Measurements from ENCODE around the gene FKRP. TPM values are rescaled to one million over a fixed set of nuclear protein-coding genes. Genes with fewer than 3 reads are reported as not detected.

FKRP gene
- total and polyA plus RNA-seq, 12 donors: 13.0 to 22.8 (median 19.7) TPM

- 28 to 30% methylated on average over 8 of the region's 8 CpGs for WGBS, 2 donors
- Histone ChIP-seq H3K27ac (peak overlapping the region in 5 of 10 donors; percentile 91 to 98 (median 95)), H3K4me3 (peak overlapping the region; percentile 79 to 99 (median 96)), H3K9me3 (no peaks in the 10 kb centered on the region), H3K27me3 (no peaks in the 10 kb centered on the region), H3K36me3 (peaks cover 0 to 33% (median 0%) of the 10 kb centered on the region in 9 donors), H3K4me1 (peaks cover 7 to 66% (median 55%) of the 10 kb centered on the region in 9 donors)
- intact Hi-C loops (cut with DNase I): loop anchor here in 3 of 10 donors (5.0 to 10.0 kb wide), 3 partner anchors 43 to 250 kb away; partner anchors contain the start of gene CALM3 (in 1 of the 3)
- no peak for TF ChIP-seq CTCF (IDR thresholded peaks at IDR 0.05)
- ATAC-seq (peak in 6 of 8 donors; percentile 2 to 40 (median 22)), DNase-seq (no peak)
These were observed 827 bp upstream of the FKRP start for GRCh38 chr19:46745030-46745429.

- DNase-seq: peak in 1 of 2 donors; percentile 63
- peak; percentile 34 to 85 (median 59) for ATAC-seq
- whole genome bisulfite sequencing, 2 donors: 1 to 2% methylated on average over 39 to 64 of the region's 74 CpGs
- Histone ChIP-seq H3K27me3 (no peaks in the 10 kb centered on the region), H3K36me3 (peaks cover 0 to 39% (median 7%) of the 10 kb centered on the region in 9 donors), H3K4me1 (peaks cover under 1 to 53% (median 44%) of the 10 kb centered on the region in 9 donors), H3K27ac (peak within 1 kb of the TSS; percentile 83 to 98 (median 94)), H3K9me3 (no peaks in the 10 kb centered on the region), H3K4me3 (peak within 1 kb of the TSS; percentile 79 to 99 (median 96))
- intact Hi-C loops (cut with DNase I): loop anchor here in 3 of 10 donors (5.0 to 10.0 kb wide), 3 partner anchors 44 to 248 kb away; partner anchors contain the start of gene CALM3 (in 1 of the 3)
- no peak for TF ChIP-seq CTCF (IDR thresholded peaks at IDR 0.05)
These were observed 612 bp downstream of the FKRP start, which contains the start of gene STRN4 for GRCh38 chr19:46746281-46747057. Gene STRN4, minus strand, starts transcription at chr19:46746450. Its CDS starts 20 bp downstream, at chr19:46746430.

GRCh38 chr19:46748325-46749109 lies 2.7 kb downstream of the FKRP start:
- peaks cover 0 to 32% (median 27%) of the 10 kb centered on the region in 9 donors for H3K4me1 ChIP-seq
- DNase-seq (peak; percentile 64 to 73), ATAC-seq (no peak)
- no peak overlapping the region for H3K4me3 ChIP-seq
- H3K9me3 ChIP-seq: no peaks in the 10 kb centered on the region
- H3K27ac ChIP-seq: no peak overlapping the region
- 88 to 90% methylated on average over 21 of the region's 21 CpGs for WGBS, 2 donors
- no peaks in the 10 kb centered on the region for H3K27me3 ChIP-seq
- peak; percentile 45 to 79 (median 73) for TF ChIP-seq CTCF (IDR thresholded peaks at IDR 0.05)
- peaks cover 0 to 43% (median 7%) of the 10 kb centered on the region in 9 donors for H3K36me3 ChIP-seq
- intact Hi-C loops (cut with DNase I): loop anchor here in 3 of 10 donors (5.0 to 10.0 kb wide), 3 partner anchors 46 to 246 kb away; partner anchors contain the start of gene CALM3 (in 1 of the 3)
